AG09309 (cell line): Measurements from ENCODE around the gene ITPKA.

Experiments
- DNase-seq: peaks from one replicate; pipeline ENCODE4 v3.0.0-alpha.2; 2010; ENCODE audit warnings: low read depth
- H3K4me3 ChIP-seq: 2 replicates; pipeline ENCODE4 v1.5.1; 2011; ENCODE audit warnings: mild to moderate bottlenecking, low read depth, low read length, moderate library complexity; ENCODE audit not compliant: control insufficient read depth
- CTCF ChIP-seq: IDR thresholded peaks from 2 replicates; pipeline ENCODE4 v1.5.1; 2011; ENCODE audit warnings: mild to moderate bottlenecking, low read depth, low read length, inconsistent platforms; ENCODE audit not compliant: insufficient read depth, control insufficient read depth; ENCODE audit errors: missing control alignments

Gene ITPKA

GRCh38 chr15:41543521-41543870 lies 49.8 kb downstream of the ITPKA start:
- peak overlapping the region; percentile 96 for H3K4me3 ChIP-seq
- no peak for DNase-seq
- no peak for TF ChIP-seq CTCF

- no peak for TF ChIP-seq CTCF
- DNase-seq: no peak
- no peak overlapping the region for H3K4me3 ChIP-seq
Observed at GRCh38 chr15:41544650-41545015, 51.0 kb downstream of the ITPKA start.

- no peak for DNase-seq
- no peak for TF ChIP-seq CTCF
- no peak overlapping the region for H3K4me3 ChIP-seq
Observed at GRCh38 chr15:41545218-41545617, 51.5 kb downstream of the ITPKA start.

GRCh38 chr15:41546851-41547786 lies 53.4 kb downstream of the ITPKA start:
- no peak for TF ChIP-seq CTCF
- no peak overlapping the region for H3K4me3 ChIP-seq
- no peak for DNase-seq

GRCh38 chr15:41550066-41550775 lies 56.5 kb downstream of the ITPKA start:
- H3K4me3 ChIP-seq: no peak overlapping the region
- TF ChIP-seq CTCF: no peak
- no peak for DNase-seq
